Muscle layer of colon (tissue), 2 donors: ENCODE data around the gene GRID1.
"Not testable (repeated sequence)": the region's sequence is repeated elsewhere in the genome, so short reads cannot be mapped to it uniquely, and the experiment has no call there.

Experiments used
- H3K27ac ChIP-seq: one replicate; pipeline ENCODE4 v1.7.0; 2013; ENCODE audit warnings: low read depth, mild to moderate bottlenecking, low read length, moderate library complexity
- H3K27me3 ChIP-seq, 2 donors: one replicate each; pipeline ENCODE4 v1.7.0; 2013; ENCODE audit warnings: low read length in 2 of 2, mild to moderate bottlenecking in 2 of 2; ENCODE audit not compliant: insufficient read depth in 2 of 2, control insufficient read depth in 1 of 2
- H3K36me3 ChIP-seq: one replicate; pipeline ENCODE4 v1.7.0; 2013; ENCODE audit warnings: mild to moderate bottlenecking, low read length; ENCODE audit not compliant: insufficient read depth
- H3K4me1 ChIP-seq: one replicate; pipeline ENCODE4 v1.7.0; 2013; ENCODE audit warnings: mild to moderate bottlenecking, low read length; ENCODE audit not compliant: insufficient read depth
- H3K4me3 ChIP-seq, 2 donors: one replicate each; pipeline ENCODE4 v1.7.0; 2013; ENCODE audit warnings: low read length in 2 of 2, low read depth in 1 of 2, mild to moderate bottlenecking in 1 of 2, moderate library complexity in 1 of 2
- H3K9ac ChIP-seq: one replicate; pipeline ENCODE4 v1.7.0; 2013; ENCODE audit warnings: low read length
- H3K9me3 ChIP-seq: one replicate; pipeline ENCODE4 v1.7.0; 2013; ENCODE audit warnings: mild to moderate bottlenecking, low read length
- donor health status: abdominal sarcoma.
- donor health status: Adenocarcinoma of cecum.

Gene GRID1

GRCh38 chr10:85720931-85721590, 645.5 kb downstream of the GRID1 start:
- Histone ChIP-seq H3K9ac (no peak overlapping the region), H3K36me3 (no peaks in the 10 kb centered on the region), H3K27ac (no peak overlapping the region), H3K9me3 (no peaks in the 10 kb centered on the region), H3K4me3 (no peak overlapping the region), H3K4me1 (no peaks in the 10 kb centered on the region), H3K27me3 (no peaks in the 10 kb centered on the region)

GRCh38 chr10:85719408-85719807, 647.2 kb downstream of the GRID1 start:
- Histone ChIP-seq H3K9ac (no peak overlapping the region), H3K36me3 (no peaks in the 10 kb centered on the region), H3K27me3 (no peaks in the 10 kb centered on the region), H3K9me3 (no peaks in the 10 kb centered on the region), H3K4me1 (no peaks in the 10 kb centered on the region), H3K4me3 (no peak overlapping the region), H3K27ac (no peak overlapping the region)

DNA sequence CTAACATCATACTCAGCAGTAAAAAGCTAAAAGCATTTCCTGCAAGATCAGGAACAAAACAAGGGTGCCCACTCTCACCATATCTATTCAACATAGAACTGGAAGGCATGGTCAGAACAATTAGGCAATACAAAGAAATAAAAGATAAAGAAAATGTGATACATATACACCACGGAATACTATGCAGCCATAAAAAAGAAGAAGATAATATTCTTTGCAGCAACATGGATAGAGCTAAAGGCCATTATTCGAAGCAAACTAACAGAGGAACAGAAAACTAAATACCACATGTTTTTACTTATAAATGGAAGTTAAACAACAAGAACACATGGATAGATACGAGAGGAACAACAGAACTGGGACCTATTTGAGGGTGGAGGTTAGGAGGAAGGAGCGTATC, 652.7 kb downstream of the GRID1 start:
- Histone ChIP-seq H3K36me3 (no peaks in the 10 kb centered on the region), H3K9me3 (no peaks in the 10 kb centered on the region), H3K4me3 (no peak overlapping the region), H3K27ac (no peak overlapping the region), H3K9ac (no peak overlapping the region), H3K4me1 (no peaks in the 10 kb centered on the region), H3K27me3 (no peaks in the 10 kb centered on the region)

- H3K4me1 ChIP-seq, result no peaks in the 10 kb centered on the region
- no peak overlapping the region for H3K9ac ChIP-seq
- H3K27ac ChIP-seq, result no peak overlapping the region
- H3K9me3 ChIP-seq, result no peaks in the 10 kb centered on the region
- no peaks in the 10 kb centered on the region for H3K36me3 ChIP-seq
- H3K4me3 ChIP-seq, result no peak overlapping the region
- no peaks in the 10 kb centered on the region for H3K27me3 ChIP-seq
Observed at GRCh38 chr10:85702768-85703167, 663.8 kb downstream of the GRID1 start.

GRCh38 chr10:85699066-85699465, 667.5 kb downstream of the GRID1 start:
- H3K4me1 ChIP-seq, H3K9me3 ChIP-seq, H3K9ac ChIP-seq, H3K36me3 ChIP-seq, H3K4me3 ChIP-seq, H3K27ac ChIP-seq, H3K27me3 ChIP-seq: not testable (repeated sequence)

- Histone ChIP-seq H3K27ac (no peak overlapping the region), H3K4me1 (no peaks in the 10 kb centered on the region), H3K9me3 (no peaks in the 10 kb centered on the region), H3K36me3 (no peaks in the 10 kb centered on the region), H3K4me3 (no peak overlapping the region), H3K27me3 (no peaks in the 10 kb centered on the region), H3K9ac (no peak overlapping the region)
Observed at GRCh38 chr10:85696893-85697292, 669.7 kb downstream of the GRID1 start.

DNA sequence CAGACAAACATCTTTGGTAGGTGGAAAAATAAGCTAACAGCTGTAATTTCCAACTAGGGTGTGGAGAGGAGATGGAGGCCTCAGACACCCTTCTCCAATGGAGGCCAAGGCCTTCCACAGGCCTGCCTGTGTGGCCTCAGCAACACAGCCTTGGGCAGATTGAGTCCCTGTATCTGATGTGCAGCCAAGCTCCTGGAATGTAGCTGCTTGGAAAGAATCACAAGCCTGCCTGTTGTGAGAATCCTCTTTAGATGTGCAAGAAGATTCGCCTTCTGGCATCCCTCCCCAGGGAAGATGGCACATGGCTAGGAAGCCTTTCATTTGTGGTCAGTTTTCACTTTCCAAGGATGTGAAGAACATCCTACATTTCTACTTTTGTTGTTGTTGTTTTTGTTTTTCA, 684.0 kb downstream of the GRID1 start:
- Histone ChIP-seq H3K27ac (no peak overlapping the region), H3K9ac (no peak overlapping the region), H3K36me3 (no peaks in the 10 kb centered on the region), H3K9me3 (no peaks in the 10 kb centered on the region), H3K4me3 (no peak overlapping the region), H3K27me3 (no peaks in the 10 kb centered on the region), H3K4me1 (no peaks in the 10 kb centered on the region)

DNA sequence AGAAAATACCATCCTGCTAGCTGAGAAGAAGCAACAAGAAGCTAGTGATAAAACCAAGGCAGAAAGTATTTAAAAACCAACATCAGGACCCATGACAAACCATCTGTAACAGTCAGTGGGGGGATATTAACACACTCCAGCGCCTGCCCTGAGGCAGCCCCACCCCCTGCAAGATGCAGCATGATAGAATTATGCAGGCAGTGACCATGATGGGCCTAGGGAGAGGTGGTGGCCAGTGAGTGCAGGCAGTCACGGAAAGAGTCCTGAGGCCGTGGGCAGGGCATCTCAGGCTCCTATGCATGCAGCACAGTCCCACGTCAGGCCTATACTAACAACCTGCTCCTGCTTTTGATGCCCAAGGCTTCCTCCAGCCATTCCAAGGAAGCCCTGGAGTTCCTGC, 686.9 kb downstream of the GRID1 start:
- no peaks in the 10 kb centered on the region for H3K9me3 ChIP-seq
- no peaks in the 10 kb centered on the region for H3K27me3 ChIP-seq
- no peaks in the 10 kb centered on the region for H3K4me1 ChIP-seq
- no peak overlapping the region for H3K9ac ChIP-seq
- no peak overlapping the region for H3K27ac ChIP-seq
- no peak overlapping the region for H3K4me3 ChIP-seq
- no peaks in the 10 kb centered on the region for H3K36me3 ChIP-seq

DNA sequence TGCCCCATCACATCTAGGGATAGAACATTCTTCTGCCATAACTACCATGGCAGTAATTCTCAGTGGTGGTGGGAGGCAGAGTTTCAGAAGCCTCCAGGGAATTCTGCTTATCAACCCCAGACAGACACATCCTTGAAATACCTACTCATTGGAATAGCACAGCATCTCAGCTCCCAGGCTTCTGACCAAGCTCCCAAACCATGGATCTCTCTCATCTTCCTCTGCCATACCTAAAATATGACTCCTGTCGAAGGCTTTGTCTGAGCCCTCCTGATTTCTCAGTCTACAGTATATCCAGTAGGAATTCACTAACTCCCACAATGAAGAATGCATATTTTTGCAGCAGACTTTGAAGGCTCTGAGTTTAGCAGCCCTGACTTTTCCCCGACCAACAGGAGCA, 687.5 kb downstream of the GRID1 start:
- no peak overlapping the region for H3K9ac ChIP-seq
- H3K36me3 ChIP-seq, result no peaks in the 10 kb centered on the region
- no peaks in the 10 kb centered on the region for H3K9me3 ChIP-seq
- no peak overlapping the region for H3K27ac ChIP-seq
- H3K4me1 ChIP-seq, result no peaks in the 10 kb centered on the region
- H3K27me3 ChIP-seq, result no peaks in the 10 kb centered on the region
- H3K4me3 ChIP-seq, result no peak overlapping the region

DNA sequence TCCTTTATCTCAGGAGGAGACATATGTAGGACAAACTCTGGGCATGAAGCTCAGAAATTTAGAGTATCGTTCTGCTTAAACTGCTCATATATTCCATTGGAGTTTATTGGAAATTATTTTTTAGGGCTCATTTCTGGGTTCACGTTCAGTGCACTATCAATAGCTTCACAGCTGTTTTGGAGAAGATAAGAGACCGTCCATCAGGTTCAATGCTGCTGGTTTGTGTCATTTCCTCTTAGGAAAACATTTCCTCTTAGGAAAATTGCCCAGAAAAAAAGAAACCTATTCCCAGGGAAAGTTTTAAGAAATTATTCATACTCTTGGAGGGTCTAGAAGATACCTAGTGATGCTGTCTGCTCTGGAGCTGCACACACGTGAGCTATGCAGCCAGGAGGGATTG, 691.7 kb downstream of the GRID1 start:
- H3K4me1 ChIP-seq, result no peaks in the 10 kb centered on the region
- H3K9me3 ChIP-seq, result no peaks in the 10 kb centered on the region
- no peak overlapping the region for H3K9ac ChIP-seq
- no peak overlapping the region for H3K27ac ChIP-seq
- no peaks in the 10 kb centered on the region for H3K27me3 ChIP-seq
- no peak overlapping the region for H3K4me3 ChIP-seq
- H3K36me3 ChIP-seq, result no peaks in the 10 kb centered on the region

DNA sequence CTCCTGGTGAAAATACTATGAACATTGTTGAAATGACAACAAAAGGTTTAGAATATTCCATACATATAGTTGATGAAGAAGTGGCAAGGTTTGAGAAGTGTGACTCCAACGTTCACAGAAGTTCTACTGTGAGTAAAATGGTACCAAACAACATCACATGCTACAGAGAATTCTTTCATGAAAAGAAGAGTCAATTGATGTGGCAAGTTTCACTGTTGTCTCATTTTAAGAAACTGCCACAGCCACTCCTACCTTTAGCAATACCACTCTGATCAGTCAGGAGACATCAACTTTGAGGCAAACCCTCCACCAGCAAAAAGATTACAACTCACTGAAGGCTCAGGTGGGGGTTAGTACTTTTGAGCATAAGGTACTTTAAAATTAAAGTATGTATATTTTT, 693.3 kb downstream of the GRID1 start:
- H3K9ac ChIP-seq, result no peak overlapping the region
- no peaks in the 10 kb centered on the region for H3K27me3 ChIP-seq
- H3K27ac ChIP-seq, result no peak overlapping the region
- H3K4me1 ChIP-seq, result no peaks in the 10 kb centered on the region
- no peak overlapping the region for H3K4me3 ChIP-seq
- H3K36me3 ChIP-seq, result no peaks in the 10 kb centered on the region
- no peaks in the 10 kb centered on the region for H3K9me3 ChIP-seq

GRCh38 chr10:85671530-85671929, 695.1 kb downstream of the GRID1 start:
- H3K4me1 ChIP-seq, result no peaks in the 10 kb centered on the region
- no peaks in the 10 kb centered on the region for H3K36me3 ChIP-seq
- H3K27ac ChIP-seq, result no peak overlapping the region
- no peaks in the 10 kb centered on the region for H3K9me3 ChIP-seq
- no peak overlapping the region for H3K4me3 ChIP-seq
- no peak overlapping the region for H3K9ac ChIP-seq
- no peaks in the 10 kb centered on the region for H3K27me3 ChIP-seq
